ENCODE data around the gene GPR21.

GPR21 gene

DNA sequence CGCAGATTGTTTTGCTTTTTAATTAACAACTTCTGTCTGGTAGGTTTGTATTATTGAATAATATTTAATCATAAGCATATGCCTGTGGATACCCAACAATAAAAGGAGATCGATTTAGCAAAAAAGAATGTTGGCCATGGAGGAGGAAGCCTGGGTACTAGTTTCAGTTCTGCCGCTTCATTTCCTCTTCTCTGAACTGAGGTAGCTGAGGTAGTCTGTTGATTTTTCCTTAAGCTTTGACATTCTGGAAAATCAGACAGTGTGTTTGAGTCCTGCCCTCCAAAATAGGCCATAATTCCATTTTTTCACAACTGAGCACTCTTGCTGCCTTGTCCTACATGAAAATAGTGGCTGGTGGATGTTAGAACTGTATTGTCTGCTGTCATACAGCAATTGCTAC lies 6.0 kb upstream of the GPR21 start:
- in situ Hi-C loops (cut with MboI; ENCODE audit: low pct_unique_long_range_greater_than_20kb, low sequenced_read_pairs, unreplicated experiment) = no loop called here
- TF ChIP-seq, protein P1, sequence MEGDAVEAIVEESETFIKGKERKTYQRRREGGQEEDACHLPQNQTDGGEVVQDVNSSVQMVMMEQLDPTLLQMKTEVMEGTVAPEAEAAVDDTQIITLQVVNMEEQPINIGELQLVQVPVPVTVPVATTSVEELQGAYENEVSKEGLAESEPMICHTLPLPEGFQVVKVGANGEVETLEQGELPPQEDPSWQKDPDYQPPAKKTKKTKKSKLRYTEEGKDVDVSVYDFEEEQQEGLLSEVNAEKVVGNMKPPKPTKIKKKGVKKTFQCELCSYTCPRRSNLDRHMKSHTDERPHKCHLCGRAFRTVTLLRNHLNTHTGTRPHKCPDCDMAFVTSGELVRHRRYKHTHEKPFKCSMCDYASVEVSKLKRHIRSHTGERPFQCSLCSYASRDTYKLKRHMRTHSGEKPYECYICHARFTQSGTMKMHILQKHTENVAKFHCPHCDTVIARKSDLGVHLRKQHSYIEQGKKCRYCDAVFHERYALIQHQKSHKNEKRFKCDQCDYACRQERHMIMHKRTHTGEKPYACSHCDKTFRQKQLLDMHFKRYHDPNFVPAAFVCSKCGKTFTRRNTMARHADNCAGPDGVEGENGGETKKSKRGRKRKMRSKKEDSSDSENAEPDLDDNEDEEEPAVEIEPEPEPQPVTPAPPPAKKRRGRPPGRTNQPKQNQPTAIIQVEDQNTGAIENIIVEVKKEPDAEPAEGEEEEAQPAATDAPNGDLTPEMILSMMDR (IDR thresholded peaks at IDR 0.05; ENCODE audit: extremely low read depth, insufficient read depth, missing control alignments) = no peak
- no peak for DNase-seq (ENCODE audit: low spot score)

DNA sequence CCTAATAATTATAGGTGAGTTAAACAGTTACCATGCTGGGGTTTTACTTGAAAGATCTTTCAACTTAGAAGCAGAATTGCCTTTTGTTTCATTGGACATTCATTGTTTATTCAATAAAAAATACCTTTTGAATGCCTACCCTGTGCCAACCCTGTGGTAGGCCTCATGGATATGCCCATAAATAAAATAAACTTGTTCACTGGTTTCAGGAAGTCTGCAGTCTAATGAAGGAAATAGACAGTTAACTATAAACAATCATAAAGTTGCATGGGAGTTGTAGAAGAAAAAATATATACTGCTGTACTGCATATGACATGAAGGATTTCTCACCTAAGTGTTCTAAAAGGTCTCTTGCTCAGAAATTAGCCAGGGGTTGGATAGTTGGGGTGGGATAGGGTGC lies 5.3 kb upstream of the GPR21 start:
- DNase-seq (ENCODE audit: low spot score) = no peak
- in situ Hi-C loops (cut with MboI; ENCODE audit: low pct_unique_long_range_greater_than_20kb, low sequenced_read_pairs, unreplicated experiment) = no loop called here
- TF ChIP-seq, protein P1 (IDR thresholded peaks at IDR 0.05; ENCODE audit: extremely low read depth, insufficient read depth, missing control alignments) = no peak

DNA sequence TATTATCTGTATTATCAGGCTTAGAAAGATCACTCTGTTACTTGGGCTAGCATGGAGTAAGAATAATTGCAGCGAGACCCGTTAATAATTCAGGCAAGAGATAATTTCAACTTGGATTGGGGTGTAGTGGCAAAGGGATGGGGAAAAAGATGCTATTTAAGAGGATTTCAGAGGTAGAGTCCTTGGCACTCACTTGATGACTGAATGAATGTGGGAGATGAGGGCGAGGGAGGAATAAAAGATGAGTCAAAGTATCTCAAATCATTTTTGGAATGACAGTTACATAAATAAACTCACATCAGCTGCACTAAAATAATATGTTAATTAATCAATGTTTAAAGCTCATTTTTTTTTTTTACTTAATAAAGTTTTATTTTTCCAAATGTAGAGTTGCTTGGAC lies 4.5 kb upstream of the GPR21 start:
- DNase-seq (ENCODE audit: low spot score) = no peak
- in situ Hi-C loops (cut with MboI; ENCODE audit: low pct_unique_long_range_greater_than_20kb, low sequenced_read_pairs, unreplicated experiment) = no loop called here
- TF ChIP-seq, protein P1 (IDR thresholded peaks at IDR 0.05; ENCODE audit: extremely low read depth, insufficient read depth, missing control alignments) = no peak

DNA sequence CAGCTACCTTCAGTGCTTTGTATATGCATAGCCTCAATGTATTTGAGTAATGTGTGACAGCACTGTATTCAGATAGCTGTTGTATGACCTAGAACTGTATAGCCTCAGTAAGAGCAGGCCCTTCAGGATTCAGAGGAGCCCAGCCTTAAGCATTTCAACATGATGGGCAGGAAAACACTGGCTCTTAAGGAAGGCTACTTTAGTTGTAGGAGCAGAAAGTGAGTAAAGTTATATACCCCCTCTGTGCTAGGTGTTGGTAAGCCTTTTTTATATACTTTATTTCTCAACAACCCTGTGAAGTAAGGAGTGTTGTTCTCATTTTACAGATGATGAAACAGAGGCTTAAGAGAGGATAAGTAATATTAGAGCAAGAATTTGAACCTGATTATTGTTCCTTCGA lies 1.5 kb upstream of the GPR21 start:
- DNase-seq (ENCODE audit: low spot score) = no peak
- TF ChIP-seq, protein P1 (IDR thresholded peaks at IDR 0.05; ENCODE audit: extremely low read depth, insufficient read depth, missing control alignments) = no peak
- in situ Hi-C loops (cut with MboI; ENCODE audit: low pct_unique_long_range_greater_than_20kb, low sequenced_read_pairs, unreplicated experiment) = no loop called here

GRCh38 chr9:123033864-123034601 lies 566 bp downstream of the GPR21 start:
- no peak for DNase-seq (ENCODE audit: low spot score)
- TF ChIP-seq, protein P1 (IDR thresholded peaks at IDR 0.05; ENCODE audit: extremely low read depth, insufficient read depth, missing control alignments) = no peak
- in situ Hi-C loops (cut with MboI; ENCODE audit: low pct_unique_long_range_greater_than_20kb, low sequenced_read_pairs, unreplicated experiment) = no loop called here

DNA sequence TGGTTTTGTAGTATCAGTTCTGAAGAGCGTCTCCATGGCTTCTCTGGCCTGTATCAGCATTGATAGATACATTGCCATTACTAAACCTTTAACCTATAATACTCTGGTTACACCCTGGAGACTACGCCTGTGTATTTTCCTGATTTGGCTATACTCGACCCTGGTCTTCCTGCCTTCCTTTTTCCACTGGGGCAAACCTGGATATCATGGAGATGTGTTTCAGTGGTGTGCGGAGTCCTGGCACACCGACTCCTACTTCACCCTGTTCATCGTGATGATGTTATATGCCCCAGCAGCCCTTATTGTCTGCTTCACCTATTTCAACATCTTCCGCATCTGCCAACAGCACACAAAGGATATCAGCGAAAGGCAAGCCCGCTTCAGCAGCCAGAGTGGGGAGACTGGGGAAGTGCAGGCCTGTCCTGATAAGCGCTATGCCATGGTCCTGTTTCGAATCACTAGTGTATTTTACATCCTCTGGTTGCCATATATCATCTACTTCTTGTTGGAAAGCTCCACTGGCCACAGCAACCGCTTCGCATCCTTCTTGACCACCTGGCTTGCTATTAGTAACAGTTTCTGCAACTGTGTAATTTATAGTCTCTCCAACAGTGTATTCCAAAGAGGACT lies 1.5 kb downstream of the GPR21 start:
- in situ Hi-C loops (cut with MboI; ENCODE audit: low pct_unique_long_range_greater_than_20kb, low sequenced_read_pairs, unreplicated experiment) = no loop called here
- TF ChIP-seq, protein P1 (IDR thresholded peaks at IDR 0.05; ENCODE audit: extremely low read depth, insufficient read depth, missing control alignments) = no peak
- no peak for DNase-seq (ENCODE audit: low spot score)

Measured in GM13977 (cell line).